HL-60/S4 (cell line): ENCODE data around the gene DCUN1D1.

Experiments
- in situ Hi-C: fragments of 300-500 bp; cut with MboI; formaldehyde crosslinking; loops from 2 replicates; pipeline ENCODE4 v1.14.3; 2022; ENCODE audit warnings: low sequenced_read_pairs

DCUN1D1 gene

GRCh38 chr3:182937293-182938051, 42.9 kb downstream of the DCUN1D1 start:
- in situ Hi-C loops = no loop called here

DNA sequence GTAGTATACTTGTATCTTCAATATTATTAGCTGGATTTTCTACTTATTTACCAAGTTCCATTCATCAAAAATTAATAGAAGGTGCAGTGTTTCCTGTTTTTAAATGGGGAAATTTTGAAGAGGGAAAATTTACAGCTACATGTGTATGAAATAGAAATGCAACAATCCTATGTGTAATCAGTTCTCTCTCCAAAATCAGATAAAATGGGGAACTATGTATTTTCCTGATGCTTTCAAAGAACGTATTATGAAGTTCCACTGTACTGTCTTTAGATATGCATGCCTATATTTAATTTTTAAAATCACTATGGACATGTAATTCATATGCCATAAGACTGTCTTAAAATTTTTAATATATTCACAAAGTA, 43.4 kb downstream of the DCUN1D1 start:
- in situ Hi-C loops = no loop called here

- in situ Hi-C loops = no loop called here
Observed at GRCh38 chr3:182936239-182936917, 44.0 kb downstream of the DCUN1D1 start.

DNA sequence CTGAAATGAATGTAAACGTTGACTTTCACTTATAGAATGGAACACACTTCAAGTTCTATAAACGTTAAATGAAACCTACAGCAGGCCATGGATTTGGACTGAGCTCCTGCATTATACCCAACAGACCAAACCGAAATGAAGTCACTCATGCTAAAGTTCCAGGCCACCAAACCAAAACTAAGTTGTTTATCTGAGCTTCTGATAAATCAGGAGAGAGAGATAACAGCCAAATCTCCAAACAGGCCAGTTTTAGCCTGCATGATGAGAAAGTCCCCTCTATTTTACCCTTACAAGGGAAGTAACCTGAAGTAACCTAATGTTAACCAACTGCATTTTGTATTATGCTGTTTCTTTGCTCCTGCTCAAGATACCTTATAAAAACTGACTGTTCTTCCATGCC, 44.5 kb downstream of the DCUN1D1 start:
- in situ Hi-C loops = no loop called here

- in situ Hi-C loops = no loop called here
Observed at GRCh38 chr3:182925944-182926337, 54.4 kb downstream of the DCUN1D1 start.

- in situ Hi-C loops = no loop called here
Observed at GRCh38 chr3:182925330-182925943, 54.9 kb downstream of the DCUN1D1 start.

- in situ Hi-C loops = no loop called here
Observed at GRCh38 chr3:182921665-182922355, 58.5 kb downstream of the DCUN1D1 start.

DNA sequence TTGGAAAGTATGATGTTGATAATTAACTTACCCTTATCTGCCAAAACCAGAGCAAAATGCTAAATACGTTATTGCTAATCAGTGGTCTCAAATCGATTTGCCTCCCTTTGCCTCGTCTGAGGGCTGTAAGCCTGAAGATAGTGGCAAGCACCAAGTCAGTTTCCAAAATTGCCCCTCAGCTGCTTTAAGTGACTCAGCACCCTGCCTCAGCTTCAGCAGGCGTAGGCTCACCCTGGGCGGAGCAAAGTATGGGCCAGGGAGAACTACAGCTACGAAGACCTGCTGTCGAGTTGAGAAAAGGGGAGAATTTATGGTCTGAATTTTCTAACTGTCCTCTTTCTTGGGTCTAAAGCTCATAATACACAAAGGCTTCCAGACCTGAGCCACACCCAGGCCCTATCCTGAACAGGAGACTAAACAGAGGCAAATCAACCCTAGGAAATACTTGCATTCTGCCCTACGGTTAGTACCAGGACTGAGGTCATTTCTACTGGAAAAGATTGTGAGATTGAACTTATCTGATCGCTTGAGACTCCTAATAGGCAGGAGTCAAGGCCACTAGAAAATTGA, 59.7 kb downstream of the DCUN1D1 start:
- in situ Hi-C loops = no loop called here

DNA sequence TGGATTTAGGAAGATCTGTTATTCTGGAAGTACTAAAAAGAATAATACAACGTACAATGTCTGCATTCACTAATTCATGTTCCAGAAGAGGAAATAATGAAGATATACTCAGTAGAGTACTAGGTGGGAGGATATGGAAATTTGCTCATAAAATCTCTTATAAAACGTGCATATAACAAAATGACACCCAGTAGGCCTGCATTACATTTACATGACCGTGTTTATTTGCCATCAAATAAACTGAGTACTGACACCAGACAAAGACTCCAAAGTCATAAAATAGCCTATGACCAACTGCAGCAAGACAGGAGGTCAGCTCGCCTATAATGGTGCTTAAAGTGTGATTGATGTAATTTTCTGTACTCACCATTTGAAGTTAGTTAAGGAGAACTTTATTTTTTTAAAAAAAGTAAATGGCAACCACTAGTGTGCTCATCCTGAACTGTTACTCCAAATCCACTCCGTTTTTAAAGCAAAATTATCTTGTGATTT, 60.4 kb downstream of the DCUN1D1 start:
- in situ Hi-C loops = no loop called here

- in situ Hi-C loops = no loop called here
Observed at GRCh38 chr3:182917134-182917533, 63.2 kb downstream of the DCUN1D1 start.

DNA sequence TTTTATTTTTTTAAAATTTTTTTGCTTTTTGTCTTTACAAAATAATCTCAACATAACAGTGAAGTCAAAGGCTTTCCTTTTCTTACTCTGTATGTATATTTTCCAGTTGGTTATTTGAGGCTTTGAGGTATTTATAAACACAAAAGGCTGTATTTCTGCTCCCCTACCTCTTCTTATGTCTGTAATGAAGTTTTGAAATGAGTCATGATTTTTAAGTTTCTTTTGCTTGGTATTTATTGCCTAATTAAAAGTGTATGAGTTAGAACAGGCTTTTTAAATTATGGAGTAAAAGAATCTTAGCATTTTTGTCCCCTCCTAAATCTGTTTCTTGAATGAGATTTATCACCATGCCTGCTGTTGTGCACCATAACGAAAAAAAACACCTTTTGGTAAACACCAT, 66.0 kb downstream of the DCUN1D1 start:
- in situ Hi-C loops = no loop called here

DNA sequence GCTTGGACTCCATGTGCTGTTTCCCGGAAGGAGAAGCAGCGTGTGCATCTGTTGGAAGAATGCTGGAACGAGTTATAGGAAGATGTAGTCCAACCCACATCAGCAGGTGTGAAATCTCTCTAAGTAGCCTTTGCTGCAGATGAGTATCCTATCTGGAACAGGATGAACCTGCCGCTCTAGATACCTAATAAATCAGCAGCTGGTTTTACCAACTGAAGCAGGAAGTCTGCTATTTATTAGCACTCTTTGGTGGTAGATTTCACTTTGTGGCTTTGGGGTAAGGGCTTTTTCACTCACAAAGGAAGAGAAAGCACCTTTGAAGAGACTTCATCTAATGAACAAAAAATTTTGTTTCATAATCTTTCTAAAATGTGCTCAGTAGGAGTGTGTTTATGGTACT, 66.4 kb downstream of the DCUN1D1 start:
- in situ Hi-C loops = no loop called here

GRCh38 chr3:182912474-182912873, 67.9 kb downstream of the DCUN1D1 start:
- in situ Hi-C loops = no loop called here

DNA sequence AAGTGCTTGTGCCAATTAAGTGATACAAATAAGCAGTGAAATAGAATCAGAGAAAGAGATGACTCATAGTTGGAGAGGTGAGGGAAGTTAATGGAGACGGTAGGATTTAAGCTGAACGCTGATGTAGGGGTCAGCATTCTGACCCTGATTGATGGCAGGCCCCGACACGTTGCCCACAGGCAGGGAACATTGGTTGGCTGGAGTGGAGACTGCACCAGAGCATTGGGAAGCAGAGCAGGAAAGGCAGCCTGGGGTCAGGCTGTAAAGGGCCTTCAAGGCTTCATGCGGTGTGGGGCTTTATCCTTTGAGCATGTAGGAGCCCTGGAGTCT, 68.6 kb downstream of the DCUN1D1 start:
- in situ Hi-C loops = no loop called here

DNA sequence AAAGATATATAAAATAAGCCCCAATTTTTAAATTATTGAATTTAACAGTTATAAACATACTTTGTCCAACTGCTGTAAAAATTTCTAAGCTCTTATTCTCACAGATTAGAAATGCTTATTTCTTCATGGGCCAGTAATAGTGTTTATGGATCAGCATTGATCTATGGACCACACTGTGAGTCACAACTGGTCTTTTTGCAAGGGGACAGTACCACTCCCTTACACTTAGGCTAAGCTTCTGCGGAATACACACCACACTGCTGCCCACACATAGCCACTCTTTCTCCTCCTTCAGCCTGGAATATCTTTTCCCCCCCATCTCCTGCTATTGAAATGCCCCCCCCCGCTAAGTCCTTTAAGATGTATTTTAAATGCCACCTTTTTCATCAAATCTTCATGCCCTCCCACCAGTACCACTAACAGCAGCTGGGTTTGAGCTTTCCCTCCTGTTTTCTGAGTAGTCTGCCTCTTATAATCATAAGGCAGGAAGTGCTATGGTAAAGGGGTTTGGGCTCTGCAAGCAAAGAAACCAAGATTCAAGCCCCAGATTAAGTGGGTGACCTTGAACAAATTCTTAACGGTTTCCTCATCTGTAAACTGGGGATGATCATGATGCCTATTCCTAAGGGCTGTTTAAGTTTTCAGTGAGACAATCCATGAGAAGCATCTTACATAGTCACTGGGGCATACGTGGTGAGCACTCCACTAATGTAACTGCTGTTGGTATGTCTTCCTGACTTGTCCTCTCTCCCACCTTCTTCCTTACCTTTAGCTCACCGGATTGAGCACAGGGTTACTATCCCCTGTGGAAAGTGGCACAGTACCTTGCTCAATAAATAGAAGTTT, 69.2 kb downstream of the DCUN1D1 start:
- in situ Hi-C loops = no loop called here

DNA sequence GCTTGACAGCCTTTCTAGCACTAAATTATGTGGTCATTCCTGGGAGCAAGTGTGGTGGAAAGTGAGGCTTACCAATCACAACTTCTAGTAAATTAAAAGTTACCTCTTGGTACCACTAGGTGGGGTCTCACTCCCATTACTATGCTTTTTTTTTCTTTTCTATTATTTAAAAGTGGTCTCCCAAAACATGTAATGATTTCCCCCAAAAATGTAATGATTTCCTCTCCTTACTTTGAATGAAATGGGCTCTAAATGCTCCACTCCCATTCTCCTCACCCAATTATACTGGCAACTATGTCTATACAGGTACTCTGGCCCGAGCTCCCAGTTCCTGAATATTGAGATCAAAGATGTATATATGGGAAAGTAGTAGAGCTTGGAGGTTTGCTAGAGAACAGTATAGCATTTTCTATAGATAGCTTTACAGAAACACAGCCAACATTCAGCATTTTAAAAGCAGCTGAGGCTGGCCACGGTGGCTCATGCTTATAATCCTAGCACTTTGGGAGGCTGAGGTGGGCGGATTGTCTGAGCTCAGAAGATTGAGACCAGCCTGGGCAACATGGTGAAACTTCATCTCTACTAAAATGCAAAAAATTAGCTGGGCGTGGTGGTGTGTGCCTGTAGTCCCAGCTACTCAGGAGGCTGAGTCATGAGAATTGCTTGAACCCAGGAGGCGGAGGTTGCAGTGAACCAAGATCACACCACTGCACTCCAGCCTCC, 70.9 kb downstream of the DCUN1D1 start:
- in situ Hi-C loops = no loop called here

GRCh38 chr3:182908471-182908870, 71.9 kb downstream of the DCUN1D1 start:
- in situ Hi-C loops = no loop called here

- in situ Hi-C loops = no loop called here
Observed at GRCh38 chr3:182906036-182906435, 74.3 kb downstream of the DCUN1D1 start.

DNA sequence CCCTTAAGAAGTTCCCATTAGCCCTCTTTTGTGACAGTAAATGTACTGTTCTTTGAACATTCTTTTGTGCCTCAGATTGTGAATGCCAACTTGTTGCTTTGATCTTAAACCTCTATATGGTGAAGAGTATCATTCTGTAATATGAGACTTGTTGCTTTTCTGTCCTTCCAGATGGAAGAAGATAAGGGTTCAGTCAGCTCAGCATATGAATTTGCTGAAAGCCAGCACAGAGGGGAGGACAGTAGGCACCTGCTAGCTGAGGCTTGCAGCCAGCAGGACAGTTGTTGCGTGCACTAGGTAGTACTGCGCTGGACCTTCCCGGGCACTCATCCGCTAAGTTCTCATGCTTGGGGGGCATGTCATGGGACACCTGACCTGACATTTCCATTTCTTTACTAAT, 74.7 kb downstream of the DCUN1D1 start:
- in situ Hi-C loops = no loop called here

- in situ Hi-C loops = no loop called here
Observed at GRCh38 chr3:182904164-182904563, 76.2 kb downstream of the DCUN1D1 start.
